Smooth muscle cell (in vitro differentiated cells): ENCODE measurements around the gene PDGFA. TPM values are rescaled to one million over a fixed set of nuclear protein-coding genes. Genes with fewer than 3 reads are reported as not detected.

ENCODE experiments used
- DNase-seq: peaks from one replicate; lab custom pipeline; 2025; ENCODE audit not compliant: unreplicated experiment; lab: John Stamatoyannopoulos, UW
- H2AFZ ChIP-seq: fragments of 200-600 bp; sonication (generic); 2 replicates; pipeline ENCODE4 v1.6.0; 2016; ENCODE audit warnings: antibody characterized with exemption, low read depth, mild to moderate bottlenecking
- H3F3A ChIP-seq: fragments of 200-600 bp; sonication (generic); 2 replicates; pipeline ENCODE4 v1.6.0; 2017; ENCODE audit warnings: antibody characterized with exemption, low read depth
- H3K27ac ChIP-seq: fragments of 200-600 bp; sonication (generic); 2 replicates; pipeline ENCODE4 v1.5.1; 2016; ENCODE audit warnings: low read depth, mild to moderate bottlenecking
- H3K27me3 ChIP-seq: fragments of 200-600 bp; sonication (generic); 2 replicates; pipeline ENCODE4 v1.6.1; 2016; ENCODE audit warnings: low read depth, mild to moderate bottlenecking
- H3K36me3 ChIP-seq: fragments of 200-600 bp; sonication (generic); 2 replicates; pipeline ENCODE4 v1.5.1; 2016; ENCODE audit warnings: low read depth
- H3K4me1 ChIP-seq: fragments of 200-600 bp; sonication (generic); 2 replicates; pipeline ENCODE4 v1.5.1; 2016; ENCODE audit warnings: low read depth
- H3K4me2 ChIP-seq: fragments of 200-600 bp; sonication (generic); 2 replicates; pipeline ENCODE4 v1.6.0; 2016; ENCODE audit warnings: mild to moderate bottlenecking
- H3K4me3 ChIP-seq: fragments of 200-600 bp; sonication (generic); 2 replicates; pipeline ENCODE4 v1.5.1; 2016; ENCODE audit warnings: mild to moderate bottlenecking
- H3K79me2 ChIP-seq: fragments of 200-600 bp; sonication (generic); 2 replicates; pipeline ENCODE4 v1.6.0; 2016; ENCODE audit warnings: low read depth, mild to moderate bottlenecking
- H3K9ac ChIP-seq: fragments of 200-600 bp; sonication (generic); 2 replicates; pipeline ENCODE4 v1.6.0; 2016; ENCODE audit warnings: low read depth
- H3K9me3 ChIP-seq: fragments of 200-600 bp; sonication (generic); replicated peaks from 2 replicates; pipeline ENCODE4 v1.5.1; 2016; ENCODE audit warnings: low read depth
- H4K20me1 ChIP-seq: fragments of 200-600 bp; sonication (generic); 2 replicates; pipeline ENCODE4 v1.6.0; 2016; ENCODE audit warnings: low read depth
- CTCF ChIP-seq: fragments of 200-600 bp; sonication (generic); IDR thresholded peaks from 2 replicates; pipeline ENCODE4 v1.5.1; 2017; ENCODE audit warnings: borderline replicate concordance, mild to moderate bottlenecking, antibody characterized with exemption; ENCODE audit not compliant: insufficient read depth, poor library complexity, severe bottlenecking
- WGBS: methylation state at CpG from one replicate; pipeline ENCODE4 v1.1.7; 2016; ENCODE audit warnings: low lambda C conversion rate; 5-methylcytosine and 5-hydroxymethylcytosine counted together
- polyA plus RNA-seq: library from polyadenylated mRNA; unstranded; fragments of >200 nt; fragmentation: Nextera tagmentation; extraction: Ambion mirVana; gene quantifications from 2 replicates; pipeline ENCODE4 v1.2.1, GENCODE V29; 2016
- total RNA-seq: library from RNA; depleted of rRNA; stranded (reverse); fragments of >200 nt; gene quantifications from 2 replicates; pipeline ENCODE4 v1.2.3, GENCODE V29; 2014

PDGFA gene
- total and polyA plus RNA-seq, 2 experiments from 2014 or later, result 32.0 to 68.1 TPM

- H2AFZ ChIP-seq, result no peak overlapping the region
- no peaks in the 10 kb centered on the region for H3K27me3 ChIP-seq
- no peak for TF ChIP-seq CTCF
- H3F3A ChIP-seq, result no peaks in the 10 kb centered on the region
- H3K4me3 ChIP-seq, result no peak overlapping the region
- no peaks in the 10 kb centered on the region for H3K36me3 ChIP-seq
- H3K9ac ChIP-seq, result no peak overlapping the region
- no peak overlapping the region for H3K4me2 ChIP-seq
- H3K4me1 ChIP-seq, result no peaks in the 10 kb centered on the region
- no peak overlapping the region for H3K27ac ChIP-seq
- no peaks in the 10 kb centered on the region for H3K79me2 ChIP-seq
- no peaks in the 10 kb centered on the region for H3K9me3 ChIP-seq
- no peak for DNase-seq
- no peaks in the 10 kb centered on the region for H4K20me1 ChIP-seq
- WGBS, result 59% methylated on average over 4 of the region's 4 CpGs
Measured at GRCh38 chr7:489876-490275, 29.8 kb downstream of the PDGFA start.

GRCh38 chr7:486216-486743 is 33.4 kb downstream of the PDGFA start:
- WGBS, result 98% methylated on average over 16 of the region's 16 CpGs
- no peak for DNase-seq
- Histone ChIP-seq H4K20me1 (no peaks in the 10 kb centered on the region), H3K4me1 (no peaks in the 10 kb centered on the region), H3K27ac (no peak overlapping the region), H3K27me3 (no peaks in the 10 kb centered on the region), H3K4me3 (no peak overlapping the region), H3F3A (no peaks in the 10 kb centered on the region), H3K79me2 (no peaks in the 10 kb centered on the region), H2AFZ (no peak overlapping the region), H3K36me3 (no peaks in the 10 kb centered on the region), H3K9ac (no peak overlapping the region), H3K9me3 (no peaks in the 10 kb centered on the region), H3K4me2 (no peak overlapping the region)
- no peak for TF ChIP-seq CTCF

GRCh38 chr7:485188-486081 is 34.2 kb downstream of the PDGFA start:
- Histone ChIP-seq H3K27ac (no peak overlapping the region), H3K4me2 (no peak overlapping the region), H3K9ac (no peak overlapping the region), H3K79me2 (no peaks in the 10 kb centered on the region), H3K4me1 (no peaks in the 10 kb centered on the region), H2AFZ (no peak overlapping the region), H3K36me3 (no peaks in the 10 kb centered on the region), H4K20me1 (no peaks in the 10 kb centered on the region), H3K4me3 (no peak overlapping the region), H3F3A (no peaks in the 10 kb centered on the region), H3K27me3 (no peaks in the 10 kb centered on the region), H3K9me3 (no peaks in the 10 kb centered on the region)
- 74% methylated on average over 25 of the region's 25 CpGs for WGBS
- no peak for TF ChIP-seq CTCF
- DNase-seq, result no peak
